Activated CD8-positive, alpha-beta memory T cell treated with anti-CD3 and anti-CD28 coated beads for 36 hours (primary cell): Measurements from ENCODE around the gene ATP8A1. TPM values are rescaled to one million over a fixed set of nuclear protein-coding genes. Genes with fewer than 3 reads are reported as not detected.
"Not testable (repeated sequence)": the region's sequence is repeated elsewhere in the genome, so short reads cannot be mapped to it uniquely, and the experiment has no call there.

Experiments used
- CTCF ChIA-PET: fragments of 350-600 bp; sonication (Branson Sonifier 250); formaldehyde crosslinking; loops from one replicate; lab custom pipeline; 2021; ENCODE audit warnings: antibody characterized with exemption; lab: Charles Lee
- POLR2A ChIA-PET: fragments of 350-600 bp; sonication (Branson Sonifier 250); formaldehyde crosslinking; loops from one replicate; lab custom pipeline; 2021; ENCODE audit warnings: antibody characterized with exemption; lab: Charles Lee
- total RNA-seq, 2 experiments: library from RNA; stranded (reverse); gene quantifications; one replicate each; pipeline ENCODE4 v1.2.3, GENCODE V29; 2021

Gene ATP8A1
- total RNA-seq, result 10 to 100 TPM; 28.9 to 29.1 TPM

- CTCF ChIA-PET, result interaction anchor here (0.7 to 2.2 kb wide), 8 partner anchors 11 to 88 kb away, joined by 3 to 11 read pairs (median 6); no protein-coding TSS in a partner anchor
- POLR2A ChIA-PET, result interaction anchor here (1.0 to 2.5 kb wide), 9 partner anchors 10 to 77 kb away, joined by 4 to 32 read pairs (median 7); no protein-coding TSS in a partner anchor
Observed at GRCh38 chr4:42656944-42657792, at the start of gene ATP8A1. Gene ATP8A1 (minus strand): TSS chr4:42657105. CDS start chr4:42656873, 232 bp downstream.

DNA sequence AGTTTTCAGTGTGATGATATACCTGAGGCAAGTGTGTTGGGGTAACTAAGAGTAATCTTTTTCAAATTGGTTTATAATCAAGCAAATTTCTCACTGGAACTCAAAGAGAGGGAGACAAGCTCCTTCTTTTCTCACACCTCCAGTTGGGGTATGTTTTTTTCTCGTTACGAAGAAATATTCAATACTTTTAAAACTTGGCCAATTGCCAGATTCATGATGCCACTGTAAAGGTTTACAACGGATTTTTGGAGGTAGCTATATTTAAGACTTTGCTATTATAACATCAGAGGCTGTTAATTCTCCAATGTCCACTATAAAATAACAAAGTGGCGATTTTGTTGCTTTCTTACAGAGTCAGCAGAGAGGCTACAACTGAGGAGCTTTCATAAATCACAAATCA is 49.2 kb upstream of the ATP8A1 start:
- POLR2A ChIA-PET, result no interaction called here
- CTCF ChIA-PET, result no interaction called here

DNA sequence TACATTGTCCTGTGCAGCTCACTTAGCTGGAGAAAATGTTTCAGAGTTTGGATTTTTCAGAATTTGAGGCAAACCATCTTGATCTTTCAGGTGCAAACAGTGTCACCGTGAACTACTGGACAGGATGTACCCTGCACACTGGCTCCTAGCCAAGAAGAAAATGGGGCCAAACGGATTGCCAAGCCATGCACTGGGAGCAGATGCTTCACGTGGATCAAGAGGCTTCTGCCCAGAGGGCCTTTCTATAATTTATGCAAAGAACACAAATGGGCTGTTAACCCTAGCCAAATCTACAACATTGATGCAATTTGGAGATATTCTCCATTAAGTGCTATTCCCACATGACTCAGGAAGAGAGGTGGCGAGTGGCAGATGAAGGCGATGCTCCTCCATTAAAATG is 46.9 kb upstream of the ATP8A1 start:
- POLR2A ChIA-PET, result no interaction called here
- CTCF ChIA-PET, result no interaction called here

DNA sequence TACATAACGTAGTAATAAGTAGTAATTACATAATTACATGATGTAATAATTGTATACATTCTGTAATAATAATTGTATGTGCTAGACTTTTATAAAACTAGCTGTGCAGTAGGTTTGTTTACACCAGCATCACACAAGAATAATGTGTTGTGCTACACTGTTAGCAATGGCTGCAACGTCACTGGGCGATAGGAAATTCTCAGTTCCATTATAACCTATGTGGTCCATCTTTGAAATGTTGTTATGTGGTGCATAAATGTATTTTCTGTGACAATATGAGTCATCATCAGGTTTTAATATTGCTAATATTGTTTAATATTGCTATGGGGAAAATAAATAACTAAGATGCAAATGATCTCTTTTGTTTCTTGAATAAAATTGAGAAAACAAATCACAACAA is 46.0 kb upstream of the ATP8A1 start:
- CTCF ChIA-PET, result no interaction called here
- POLR2A ChIA-PET, result no interaction called here

GRCh38 chr4:42701780-42702179 is 44.9 kb upstream of the ATP8A1 start:
- CTCF ChIA-PET, result not testable (repeated sequence)

DNA sequence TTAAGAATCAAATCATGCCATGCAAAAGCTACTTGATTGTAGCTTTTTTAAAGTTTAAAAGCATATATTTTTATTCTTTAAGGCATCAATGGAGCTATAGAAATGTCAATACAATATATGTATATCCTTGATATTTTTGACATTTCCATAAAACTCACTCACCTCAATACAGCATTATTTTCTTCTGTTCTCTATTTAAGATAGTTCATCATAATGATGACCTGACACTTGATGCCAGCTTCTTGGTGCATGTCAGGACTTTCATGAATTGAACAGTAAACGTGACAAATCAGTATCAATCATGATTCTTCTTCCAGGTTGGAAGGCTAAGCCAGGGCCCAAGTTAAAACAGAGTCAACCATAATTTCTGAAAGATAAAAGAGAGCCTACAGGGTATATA is 33.6 kb upstream of the ATP8A1 start:
- ChIA-PET CTCF (no interaction called here), POLR2A (no interaction called here)

More at GRCh38 chr4:42701780-42702179, 44.9 kb upstream of the ATP8A1 start:
- POLR2A ChIA-PET, result not testable (repeated sequence)

- ChIA-PET CTCF (no interaction called here), POLR2A (no interaction called here)
Observed at GRCh38 chr4:42683393-42683792, 26.5 kb upstream of the ATP8A1 start.

DNA sequence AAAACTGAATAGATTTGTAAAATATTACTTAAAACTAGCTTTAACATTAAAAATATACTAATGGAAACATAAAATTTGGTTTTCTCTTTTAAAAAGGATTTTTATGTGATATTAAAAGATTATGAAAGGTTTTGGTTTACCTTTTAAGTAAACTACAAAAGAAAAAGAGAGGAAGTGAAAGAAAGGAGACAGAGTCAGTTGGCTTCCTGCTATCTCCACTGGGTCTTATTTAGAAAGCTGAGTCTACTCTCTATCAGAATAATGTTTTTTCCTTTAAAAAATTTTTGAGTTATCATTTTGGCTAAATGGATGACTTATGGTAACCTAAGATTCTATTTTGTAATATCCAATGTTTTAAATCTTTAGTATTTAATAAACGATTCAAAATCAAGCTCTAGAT is 21.6 kb upstream of the ATP8A1 start:
- POLR2A ChIA-PET, result interaction anchor here (0.6 kb wide), 1 partner anchor 138 kb away, joined by 3 read pairs; no protein-coding TSS in a partner anchor
- CTCF ChIA-PET, result interaction anchor here (0.6 kb wide), 1 partner anchor 32 kb away, joined by 3 read pairs; no protein-coding TSS in a partner anchor

GRCh38 chr4:42676066-42676951 is 19.4 kb upstream of the ATP8A1 start:
- POLR2A ChIA-PET, result interaction anchor here (0.6 to 1.1 kb wide), 2 partner anchors 19 to 48 kb away, joined by 3 to 6 read pairs; partner anchors contain the start of gene ATP8A1
- CTCF ChIA-PET, result no interaction called here

- CTCF ChIA-PET, result interaction anchor here (1.3 to 2.0 kb wide), 3 partner anchors 16 to 145 kb away, joined by 3 to 11 read pairs (median 5); partner anchors contain the start of gene ATP8A1
Observed at GRCh38 chr4:42673082-42673425, 16.1 kb upstream of the ATP8A1 start.

GRCh38 chr4:42672359-42673081 is 15.6 kb upstream of the ATP8A1 start:
- ChIA-PET POLR2A (interaction anchor here (0.6 to 2.1 kb wide), 5 partner anchors 15 to 104 kb away, joined by 3 to 32 read pairs (median 4); partner anchors contain the start of gene ATP8A1), CTCF (interaction anchor here (0.6 to 2.0 kb wide), 4 partner anchors 16 to 145 kb away, joined by 3 to 11 read pairs (median 4); partner anchors contain the start of gene ATP8A1)

More at GRCh38 chr4:42673082-42673425, 16.1 kb upstream of the ATP8A1 start:
- POLR2A ChIA-PET, result interaction anchor here (0.6 to 2.1 kb wide), 4 partner anchors 15 to 93 kb away, joined by 4 to 32 read pairs (median 5); partner anchors contain the start of gene ATP8A1

GRCh38 chr4:42671431-42672194 is 14.7 kb upstream of the ATP8A1 start:
- CTCF ChIA-PET, result interaction anchor here (0.6 to 2.0 kb wide), 3 partner anchors 15 to 90 kb away, joined by 3 to 11 read pairs (median 3); partner anchors contain the start of gene ATP8A1

DNA sequence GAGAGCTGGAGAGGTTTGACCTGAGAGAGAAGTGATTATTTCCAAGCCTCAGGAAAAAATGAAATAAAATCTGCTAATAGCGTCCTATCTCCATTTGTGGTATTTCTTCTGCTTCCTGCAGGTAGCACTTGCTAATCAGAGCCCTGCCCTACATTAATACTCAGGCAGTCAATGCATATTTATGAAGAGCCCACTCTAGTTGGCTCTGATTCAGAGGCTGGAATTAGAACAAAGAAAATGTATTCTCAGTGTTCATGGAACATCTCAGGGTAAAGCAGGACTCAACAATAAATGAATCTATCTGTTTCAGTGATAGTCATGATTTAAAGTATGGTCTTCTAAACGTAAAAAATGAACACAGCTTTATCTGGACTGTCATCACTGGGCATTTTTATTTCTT is 1.4 kb upstream of the ATP8A1 start:
- CTCF ChIA-PET, result no interaction called here
- POLR2A ChIA-PET, result no interaction called here

More at GRCh38 chr4:42671431-42672194, 14.7 kb upstream of the ATP8A1 start:
- POLR2A ChIA-PET, result interaction anchor here (1.8 to 2.8 kb wide), 3 partner anchors 15 to 17 kb away, joined by 6 to 32 read pairs (median 14); partner anchors contain the start of gene ATP8A1

DNA sequence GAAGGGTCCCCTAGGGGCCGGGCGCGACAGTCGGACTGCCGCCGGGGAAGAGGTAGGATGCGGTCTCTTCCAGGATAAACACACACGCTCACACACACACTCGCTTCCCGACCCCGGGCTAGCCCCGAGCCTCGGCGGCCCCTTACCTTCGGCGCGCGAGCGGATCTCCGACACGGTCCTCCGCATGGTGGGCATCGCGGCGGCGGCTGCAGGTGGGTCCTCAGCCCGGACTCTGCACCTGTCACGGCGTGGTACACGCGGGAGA is 294 bp downstream of the ATP8A1 start:
- ChIA-PET POLR2A (interaction anchor here (1.0 to 2.5 kb wide), 8 partner anchors 10 to 77 kb away, joined by 4 to 32 read pairs (median 8); no protein-coding TSS in a partner anchor), CTCF (interaction anchor here (0.7 to 2.2 kb wide), 6 partner anchors 11 to 88 kb away, joined by 3 to 11 read pairs (median 6); no protein-coding TSS in a partner anchor)

DNA sequence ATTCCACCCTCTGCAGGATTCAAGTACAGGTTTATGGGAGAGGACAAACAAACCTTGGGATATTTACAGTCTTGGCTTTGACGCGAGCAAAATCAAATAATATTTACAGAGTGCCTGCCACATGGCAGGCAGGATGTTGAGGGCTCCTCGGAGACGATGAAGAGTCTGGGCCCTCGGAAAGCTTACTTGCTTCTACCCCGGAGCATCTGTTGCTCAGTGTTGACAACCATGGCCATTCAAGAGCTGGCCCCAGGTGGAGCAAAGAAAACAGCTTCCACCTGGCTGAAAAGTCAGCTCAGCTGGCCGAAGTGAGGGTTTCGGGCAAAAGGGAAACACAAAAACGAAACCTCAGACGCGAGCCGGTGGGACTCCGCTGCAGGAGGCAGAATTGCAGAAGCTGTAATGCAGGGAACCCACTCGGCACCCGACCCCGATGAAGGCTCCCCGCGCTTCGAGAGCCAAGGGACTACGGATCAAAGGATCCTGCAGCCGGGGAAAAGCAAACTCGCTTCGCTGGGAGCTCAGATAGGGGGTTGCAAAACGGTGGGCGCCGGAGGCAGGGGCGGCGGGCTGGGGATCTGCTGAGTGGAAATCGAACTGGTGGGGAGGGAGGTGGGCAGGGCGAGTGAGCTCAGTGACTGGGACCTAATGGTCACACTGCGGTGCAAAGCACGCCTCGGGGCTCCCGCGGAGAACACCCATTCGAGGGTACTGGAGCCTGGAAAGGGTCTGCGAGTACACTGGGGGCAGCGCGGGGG is 805 bp downstream of the ATP8A1 start:
- ChIA-PET CTCF (interaction anchor here (0.6 to 2.2 kb wide), 5 partner anchors 10 to 87 kb away, joined by 5 to 11 read pairs (median 6); no protein-coding TSS in a partner anchor), POLR2A (interaction anchor here (0.7 to 2.5 kb wide), 8 partner anchors 9 to 440 kb away, joined by 4 to 32 read pairs (median 8); no protein-coding TSS in a partner anchor)

- CTCF ChIA-PET, result interaction anchor here (0.8 kb wide), 1 partner anchor 18 kb away, joined by 3 read pairs; no protein-coding TSS in a partner anchor
Observed at GRCh38 chr4:42655269-42655637, 1.7 kb downstream of the ATP8A1 start.

More at GRCh38 chr4:42655269-42655637, 1.7 kb downstream of the ATP8A1 start:
- POLR2A ChIA-PET, result interaction anchor here (0.5 to 2.5 kb wide), 3 partner anchors 15 to 579 kb away, joined by 3 to 14 read pairs (median 6); no protein-coding TSS in a partner anchor
